GM12892 (cell line): ENCODE data around the gene TMEM244.

Experiments
- POLR2A ChIP-seq: IDR thresholded peaks from 2 replicates; pipeline ENCODE4 v1.6.1; 2011; ENCODE audit warnings: low read depth, low read length, control low read depth
- POLR2AphosphoS5 ChIP-seq: IDR thresholded peaks from 2 replicates; pipeline ENCODE4 v1.6.1; 2011; ENCODE audit warnings: low read depth, low read length, control low read depth

DNA sequence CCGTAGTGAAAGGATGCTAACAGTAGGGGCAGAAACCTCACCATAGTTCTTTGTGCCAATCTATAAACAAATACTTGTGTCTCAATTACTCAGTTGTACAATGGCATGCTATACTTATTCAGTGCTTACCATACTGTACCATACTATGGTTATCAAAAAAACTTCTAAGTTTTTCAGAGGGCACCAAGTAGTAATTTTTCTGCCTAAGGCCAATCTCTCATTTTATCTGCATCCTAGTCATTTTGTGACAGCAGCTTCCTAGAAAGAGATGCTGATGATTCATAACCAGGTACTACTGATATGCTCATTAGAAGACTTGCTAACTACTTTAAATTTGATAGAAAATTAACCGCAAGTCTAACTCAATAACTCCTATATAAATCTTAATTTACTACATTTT lies 42.9 kb downstream of the TMEM244 start:
- TF ChIP-seq POLR2A: no peak
- TF ChIP-seq POLR2AphosphoS5: no peak
